HAP-1 (cell line): ENCODE measurements around the gene ERAL1.
"Not testable (repeated sequence)": the region's sequence is repeated elsewhere in the genome, so short reads cannot be mapped to it uniquely, and the experiment has no call there.

Experiments used
- DNase-seq, 2 experiments: peaks; one replicate each; pipeline ENCODE4 v3.0.0-alpha.2; 2016 to 2020; ENCODE audit warnings: low spot score in 2 of 2
- H3K27me3 ChIP-seq: fragments of 250-450 bp; sonication (Bioruptor Pico); 2 replicates; pipeline ENCODE4 v1.5.1; 2020; ENCODE audit warnings: low read depth, mild to moderate bottlenecking, moderate library complexity
- H3K36me3 ChIP-seq: fragments of 250-450 bp; sonication (Bioruptor Pico); replicated peaks from 2 replicates; pipeline ENCODE4 v1.5.1; 2020; ENCODE audit warnings: mild to moderate bottlenecking
- H3K4me1 ChIP-seq: fragments of 250-450 bp; sonication (Bioruptor Pico); 2 replicates; pipeline ENCODE4 v1.5.1; 2020; ENCODE audit warnings: mild to moderate bottlenecking
- H3K4me3 ChIP-seq: fragments of 250-450 bp; sonication (Bioruptor Pico); 2 replicates; pipeline ENCODE4 v1.5.1; 2020; ENCODE audit warnings: mild to moderate bottlenecking, moderate library complexity
- H3K9me3 ChIP-seq: fragments of 250-450 bp; sonication (Bioruptor Pico); 2 replicates; pipeline ENCODE4 v1.5.1; 2020; ENCODE audit warnings: mild to moderate bottlenecking, moderate library complexity
- in situ Hi-C: fragments of 300-500 bp; cut with MboI; formaldehyde crosslinking; loops from 3 replicates; pipeline ENCODE4 v1.14.3; 2020; ENCODE audit warnings: low sequenced_read_pairs, inconsistent platforms, mixed read lengths

Gene ERAL1

GRCh38 chr17:28902819-28903545, 48.2 kb downstream of the ERAL1 start, which contains the start of gene DHRS13:
TSS of gene DHRS13 (minus strand) at chr17:28903079. CDS start at chr17:28902944, 135 bp downstream.
- no peaks in the 10 kb centered on the region for H3K9me3 ChIP-seq
- peaks cover 10% of the 10 kb centered on the region for H3K4me1 ChIP-seq
- peak; percentile 91 to 95 for DNase-seq
- no peaks in the 10 kb centered on the region for H3K27me3 ChIP-seq
- H3K4me3 ChIP-seq, result peak within 1 kb of the TSS; percentile 66
- in situ Hi-C loops, result no loop called here
- peaks cover 40% of the 10 kb centered on the region for H3K36me3 ChIP-seq

GRCh38 chr17:28903546-28903841, 48.7 kb downstream of the ERAL1 start:
- H3K4me3 ChIP-seq, H3K4me1 ChIP-seq, H3K9me3 ChIP-seq, in situ Hi-C loops, DNase-seq, H3K27me3 ChIP-seq: not testable (repeated sequence)
- H3K36me3 ChIP-seq, result peaks cover 43% of the 10 kb centered on the region

DNA sequence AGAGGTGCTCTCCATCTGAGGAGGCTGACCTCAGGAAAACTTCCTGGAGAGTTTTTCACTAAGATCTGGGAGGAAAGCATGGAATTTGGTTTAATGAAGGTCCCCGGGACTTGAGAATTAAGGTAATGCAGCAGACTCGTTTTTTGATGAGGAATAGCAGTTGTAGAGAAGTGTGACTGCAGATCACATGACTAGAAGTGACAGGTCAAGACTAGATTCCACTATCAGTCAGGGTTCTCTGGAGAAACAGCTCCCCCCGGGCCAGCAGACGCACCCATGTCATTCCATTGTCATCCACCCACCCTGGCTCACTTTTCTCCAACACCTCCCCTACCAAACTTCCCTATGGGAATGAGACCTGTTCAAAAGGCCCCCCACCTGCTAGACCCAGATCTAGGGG, 50.0 kb downstream of the ERAL1 start:
- peaks cover 13% of the 10 kb centered on the region for H3K4me1 ChIP-seq
- no peaks in the 10 kb centered on the region for H3K9me3 ChIP-seq
- peaks cover 49% of the 10 kb centered on the region for H3K36me3 ChIP-seq
- no peak overlapping the region for H3K4me3 ChIP-seq
- in situ Hi-C loops, result no loop called here
- no peak for DNase-seq
- H3K27me3 ChIP-seq, result no peaks in the 10 kb centered on the region

GRCh38 chr17:28906276-28906675, 51.5 kb downstream of the ERAL1 start:
- in situ Hi-C loops, result no loop called here
- DNase-seq, result no peak
- peaks cover 56% of the 10 kb centered on the region for H3K36me3 ChIP-seq
- H3K27me3 ChIP-seq, result no peaks in the 10 kb centered on the region
- H3K4me1 ChIP-seq, result peaks cover 13% of the 10 kb centered on the region
- H3K4me3 ChIP-seq, result no peak overlapping the region
- H3K9me3 ChIP-seq, result no peaks in the 10 kb centered on the region

DNA sequence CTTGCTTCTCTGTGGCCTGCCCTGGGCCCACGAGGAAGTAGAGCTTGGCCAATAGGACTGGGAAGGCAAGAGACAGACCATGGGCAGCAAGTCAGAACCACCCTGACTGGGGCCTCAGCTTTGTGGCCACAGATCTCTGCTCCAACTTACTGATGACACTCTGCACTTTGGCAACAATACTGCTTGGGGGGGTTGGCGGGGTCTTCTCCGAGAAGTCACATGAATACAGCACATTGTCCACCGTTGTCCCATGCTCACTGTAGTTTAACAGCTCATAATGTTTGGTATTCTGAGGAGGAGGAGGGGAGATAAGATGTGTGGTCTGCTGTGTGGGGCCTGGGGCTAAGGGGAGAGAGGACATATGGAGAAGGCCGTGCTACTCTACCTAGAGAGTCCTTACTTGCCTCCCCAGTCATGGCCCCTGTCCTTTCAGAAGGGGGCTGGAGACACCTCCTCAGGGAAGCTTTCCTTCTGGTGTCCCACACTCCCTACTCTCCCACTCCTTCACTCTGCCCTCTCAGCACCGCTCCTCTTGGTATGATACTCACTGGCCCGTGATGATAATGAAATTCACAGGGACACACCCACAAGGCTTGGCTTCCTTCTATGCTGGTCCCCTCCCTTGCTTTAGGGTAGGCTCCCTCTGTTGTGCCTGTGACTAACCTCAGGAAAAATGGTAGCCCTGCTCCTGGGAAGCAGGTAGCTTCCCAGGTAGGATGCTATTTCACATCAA, 52.1 kb downstream of the ERAL1 start:
- no peak overlapping the region for H3K4me3 ChIP-seq
- peaks cover 10% of the 10 kb centered on the region for H3K4me1 ChIP-seq
- in situ Hi-C loops, result no loop called here
- no peaks in the 10 kb centered on the region for H3K27me3 ChIP-seq
- H3K9me3 ChIP-seq, result no peaks in the 10 kb centered on the region
- DNase-seq, result no peak
- H3K36me3 ChIP-seq, result peaks cover 62% of the 10 kb centered on the region

DNA sequence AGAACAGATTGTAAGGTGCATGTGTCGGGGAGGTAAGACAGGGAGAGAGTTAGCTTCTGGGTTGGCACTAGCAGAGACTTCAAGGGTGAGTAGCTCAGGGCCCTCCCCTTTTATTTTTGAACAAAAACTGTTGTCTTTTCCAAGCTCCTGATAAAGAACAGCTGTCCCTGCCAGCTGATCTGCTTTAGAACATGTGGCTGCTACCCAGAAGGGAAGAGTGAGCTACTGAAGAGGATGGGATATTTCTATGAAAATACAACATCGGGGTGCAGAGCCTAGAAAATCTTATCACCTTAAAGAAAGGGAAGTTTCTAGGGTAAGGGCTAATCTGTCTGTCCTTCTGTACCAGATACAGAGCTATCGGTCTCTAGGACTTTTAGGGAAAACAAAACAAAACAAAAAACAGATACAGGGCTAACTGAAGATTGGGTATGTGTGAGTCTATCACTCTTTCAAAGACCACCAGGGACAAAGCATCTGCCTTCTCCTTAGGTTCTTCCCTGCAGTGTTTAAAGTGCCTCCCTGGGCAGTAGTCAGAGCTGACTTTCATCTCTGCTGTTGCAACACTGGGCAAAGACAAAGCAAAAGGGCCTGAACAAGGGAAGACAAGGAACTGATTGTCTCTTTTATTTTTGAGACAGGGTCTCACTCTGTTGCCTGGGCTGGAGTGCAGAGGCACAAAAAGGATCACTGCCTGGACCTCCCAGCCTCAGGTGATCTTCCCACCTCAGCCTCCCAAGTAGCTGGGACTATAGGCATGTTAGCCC, 53.1 kb downstream of the ERAL1 start:
- Histone ChIP-seq H3K9me3 (no peaks in the 10 kb centered on the region), H3K36me3 (peaks cover 72% of the 10 kb centered on the region), H3K4me3 (no peak overlapping the region), H3K4me1 (peaks cover 9% of the 10 kb centered on the region), H3K27me3 (no peaks in the 10 kb centered on the region)
- no peak for DNase-seq
- in situ Hi-C loops, result no loop called here

DNA sequence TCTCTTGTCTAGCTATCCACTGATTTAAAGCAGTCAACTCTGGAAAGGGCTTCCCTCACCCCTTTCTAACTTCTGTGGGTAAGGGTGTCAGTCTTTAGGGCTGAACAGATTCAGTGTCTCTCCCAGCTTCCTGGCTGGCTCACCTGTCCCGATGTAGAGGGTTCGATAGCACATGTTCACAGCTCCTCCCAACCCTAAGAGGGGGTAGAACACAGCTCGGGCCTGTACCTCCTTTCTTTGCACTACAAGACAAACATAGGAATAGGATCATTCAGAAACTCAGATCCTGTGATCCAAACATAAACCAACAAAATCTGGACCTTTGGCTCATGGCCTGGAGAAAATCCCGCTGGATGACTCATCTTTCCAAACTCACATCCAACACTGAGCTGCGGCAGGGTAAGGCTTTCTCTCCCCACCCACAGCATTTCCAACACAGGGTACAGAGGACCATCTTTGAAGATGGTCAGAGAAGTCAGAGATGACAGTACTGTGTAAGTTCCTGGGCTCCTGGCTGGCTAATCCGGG, 53.9 kb downstream of the ERAL1 start:
- in situ Hi-C loops, result no loop called here
- H3K36me3 ChIP-seq, result peaks cover 80% of the 10 kb centered on the region
- no peaks in the 10 kb centered on the region for H3K27me3 ChIP-seq
- H3K4me1 ChIP-seq, result peaks cover 5% of the 10 kb centered on the region; the same call in 1 of the 2 replicates
- no peak overlapping the region for H3K4me3 ChIP-seq
- DNase-seq, result no peak
- H3K9me3 ChIP-seq, result no peaks in the 10 kb centered on the region

DNA sequence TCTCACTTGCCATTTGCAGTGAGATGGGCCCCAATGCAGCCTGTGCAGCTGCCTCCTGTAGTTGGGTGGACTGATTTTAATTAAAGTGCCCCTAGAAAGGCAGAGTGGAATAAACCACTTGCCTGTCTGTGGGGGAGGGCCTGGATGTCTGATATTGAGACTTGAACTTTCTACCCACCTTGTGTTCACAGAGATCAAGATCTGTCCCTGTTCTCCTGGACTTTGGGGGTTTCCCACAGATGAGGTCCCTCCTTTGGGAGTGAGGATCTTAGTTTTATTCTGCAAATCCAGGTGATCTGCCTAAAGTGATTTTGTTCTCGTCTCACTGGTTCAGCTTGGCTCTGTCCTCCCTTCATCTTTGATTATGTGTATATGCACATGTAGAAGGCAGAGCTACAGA, 55.7 kb downstream of the ERAL1 start:
- Histone ChIP-seq H3K4me1 (peaks cover 5% of the 10 kb centered on the region; the same call in 1 of the 2 replicates), H3K36me3 (peaks cover 97% of the 10 kb centered on the region), H3K9me3 (no peaks in the 10 kb centered on the region), H3K27me3 (no peaks in the 10 kb centered on the region), H3K4me3 (no peak overlapping the region)
- DNase-seq, result no peak
- in situ Hi-C loops, result no loop called here
